HepG2 (cell line): ENCODE data around the gene DIAPH3. TPM values are rescaled to one million over a fixed set of nuclear protein-coding genes. Genes with fewer than 3 reads are reported as not detected.

ENCODE experiments used
- AHDC1 ChIP-seq: sonication (generic); formaldehyde crosslinking; IDR thresholded peaks from 2 replicates; pipeline ENCODE4 v1.5.1; 2020; ENCODE audit warnings: mild to moderate bottlenecking, missing genetic modification reagents, borderline replicate concordance
- EZH2 ChIP-seq: conservative IDR thresholded peaks from 2 replicates; pipeline ENCODE4 v1.6.1; 2012; ENCODE audit warnings: mild to moderate bottlenecking, low read depth, low read length, moderate library complexity
- HNF1B ChIP-seq: sonication (generic); formaldehyde crosslinking; IDR thresholded peaks from 2 replicates; pipeline ENCODE4 v1.5.1; 2020; ENCODE audit warnings: mild to moderate bottlenecking, moderate library complexity, missing genetic modification reagents
- TFAP4 ChIP-seq: sonication (generic); IDR thresholded peaks from 2 replicates; pipeline ENCODE4 v1.6.1; 2016; ENCODE audit warnings: low read depth, borderline replicate concordance
- ZNF292 ChIP-seq: sonication (generic); formaldehyde crosslinking; IDR thresholded peaks from 2 replicates; pipeline ENCODE4 v1.8.1; 2022; ENCODE audit warnings: mild to moderate bottlenecking, low read depth, missing genetic modification reagents, borderline replicate concordance
- ZNF30 ChIP-seq: sonication (generic); formaldehyde crosslinking; IDR thresholded peaks from 2 replicates; pipeline ENCODE4 v1.5.0; 2020; ENCODE audit warnings: mild to moderate bottlenecking, missing genetic modification reagents
- ZNF883 ChIP-seq: sonication (generic); formaldehyde crosslinking; IDR thresholded peaks from 2 replicates; pipeline ENCODE4 v1.5.1; 2020; ENCODE audit warnings: mild to moderate bottlenecking, missing genetic modification reagents; ENCODE audit errors: not compliant biosample characterization
- polyA plus RNA-seq, 8 experiments: library from polyadenylated mRNA; depleted of rRNA in 3 of 8; stranded (reverse) in 7 of 8; unstranded in 1 of 8; fragments of >200 nt; fragmentation: Illumina TruSeq in 4 of 8; extraction: Trizol in 4 of 8; gene quantifications; 2 replicates each; pipeline versions ENCODE4 v1.2.1 to v1.2.3, GENCODE V29; 2011 to 2016; ENCODE audit warnings: low read depth in 4 of 8, missing spikeins in 1 of 8, mixed read lengths in 1 of 8; ENCODE audit not compliant: insufficient read depth in 1 of 8
- total RNA-seq, 5 experiments: library from RNA; depleted of rRNA; stranded (reverse); fragments of >200 nt; fragmentation: Illumina TruSeq; extraction: Trizol; gene quantifications; 2 replicates each; pipeline ENCODE4 v1.2.3, GENCODE V29; 2016; ENCODE audit warnings: low read depth in 1 of 5
- TF ChIP-seq, protein P1 (sequence below): sonication (generic); formaldehyde crosslinking; IDR thresholded peaks from 2 replicates; pipeline ENCODE4 v1.5.1; 2020; ENCODE audit warnings: mild to moderate bottlenecking, missing genetic modification reagents
- TF ChIP-seq, protein P2 (sequence below): sonication (generic); formaldehyde crosslinking; IDR thresholded peaks from 2 replicates; pipeline ENCODE4 v1.5.0; 2020; ENCODE audit warnings: missing genetic modification reagents
- TF ChIP-seq, protein P3 (sequence below): sonication (generic); formaldehyde crosslinking; IDR thresholded peaks from 2 replicates; pipeline ENCODE4 v1.5.0; 2020; ENCODE audit warnings: missing genetic modification reagents, mild to moderate bottlenecking, borderline replicate concordance
- TF ChIP-seq, protein P4 (sequence below): sonication (generic); formaldehyde crosslinking; IDR thresholded peaks from 2 replicates; pipeline ENCODE4 v1.8.0; 2022; ENCODE audit warnings: mild to moderate bottlenecking, missing genetic modification reagents; ENCODE audit not compliant: insufficient replicate concordance

Gene DIAPH3
- total and polyA plus RNA-seq, 2 of the 13 experiments (the other 11 are each of a cell fraction or from before 2014, with no cell fraction given) = 4.0 to 9.3 TPM

DNA sequence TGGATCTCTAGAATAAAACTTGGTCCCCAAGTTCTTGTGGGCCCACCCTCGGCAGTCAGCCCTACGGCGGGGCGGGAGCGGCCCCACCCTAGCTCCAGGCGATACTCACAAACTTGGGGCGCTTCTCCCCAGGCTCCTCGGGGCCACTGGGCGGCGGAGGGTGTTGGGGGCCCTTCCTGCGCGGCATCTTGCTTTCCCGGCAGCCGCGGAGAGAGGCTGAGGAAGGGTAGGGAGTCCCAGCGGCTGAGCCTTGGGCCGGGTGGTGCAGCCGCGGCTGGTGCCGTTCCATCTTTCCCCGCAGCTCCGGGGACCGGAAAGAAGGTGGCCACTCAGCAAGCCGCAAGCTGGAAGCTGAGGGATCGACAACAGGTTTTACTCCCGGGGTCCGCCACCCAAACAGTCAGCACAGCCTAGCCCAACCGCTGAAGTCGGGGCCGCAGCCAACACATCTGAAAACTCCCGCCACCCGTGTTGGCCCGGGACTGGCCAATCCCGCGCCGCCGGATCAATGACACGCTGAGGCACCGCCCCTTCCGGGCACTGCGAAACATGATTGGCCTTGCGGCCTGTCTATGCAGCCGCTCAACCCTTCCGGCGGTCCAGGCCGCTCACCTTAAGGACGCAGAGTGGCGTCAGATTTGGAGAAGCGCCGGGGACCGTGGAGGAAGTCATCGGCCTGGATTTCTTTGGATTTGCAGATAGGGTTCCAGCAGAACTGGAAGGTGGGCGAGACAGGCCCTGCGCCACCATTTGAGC lies at the start of gene DIAPH3 (continued):
- TF ChIP-seq, protein P1, sequence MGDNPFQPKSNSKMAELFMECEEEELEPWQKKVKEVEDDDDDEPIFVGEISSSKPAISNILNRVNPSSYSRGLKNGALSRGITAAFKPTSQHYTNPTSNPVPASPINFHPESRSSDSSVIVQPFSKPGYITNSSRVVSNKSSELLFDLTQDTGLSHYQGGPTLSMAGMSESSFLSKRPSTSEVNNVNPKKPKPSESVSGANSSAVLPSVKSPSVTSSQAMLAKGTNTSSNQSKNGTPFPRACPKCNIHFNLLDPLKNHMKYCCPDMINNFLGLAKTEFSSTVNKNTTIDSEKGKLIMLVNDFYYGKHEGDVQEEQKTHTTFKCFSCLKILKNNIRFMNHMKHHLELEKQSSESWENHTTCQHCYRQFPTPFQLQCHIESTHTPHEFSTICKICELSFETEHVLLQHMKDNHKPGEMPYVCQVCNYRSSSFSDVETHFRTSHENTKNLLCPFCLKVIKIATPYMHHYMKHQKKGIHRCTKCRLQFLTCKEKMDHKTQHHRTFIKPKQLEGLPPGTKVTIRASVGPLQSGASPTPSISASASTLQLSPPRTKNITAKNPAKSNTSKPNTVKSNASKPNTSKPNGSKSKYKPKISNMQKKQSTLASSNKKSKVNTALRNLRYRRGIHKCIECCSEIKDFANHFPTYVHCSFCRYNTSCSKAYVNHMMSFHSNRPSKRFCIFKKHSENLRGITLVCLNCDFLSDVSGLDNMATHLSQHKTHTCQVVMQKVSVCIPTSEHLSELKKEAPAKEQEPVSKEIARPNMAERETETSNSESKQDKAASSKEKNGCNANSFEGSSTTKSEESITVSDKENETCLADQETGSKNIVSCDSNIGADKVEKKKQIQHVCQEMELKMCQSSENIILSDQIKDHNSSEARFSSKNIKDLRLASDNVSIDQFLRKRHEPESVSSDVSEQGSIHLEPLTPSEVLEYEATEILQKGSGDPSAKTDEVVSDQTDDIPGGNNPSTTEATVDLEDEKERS = no peak
- TF ChIP-seq TFAP4 (no peak; the same call in 1 of the 2 replicates), HNF1B (peak; percentile 61; the same call in 1 of the 2 replicates), EZH2 (no peak), ZNF292 (CRISPR knock-in tag) (no peak), ZNF30 (no peak), ZNF883 (peak; percentile 33), AHDC1 (CRISPR knock-in tag) (no peak; the same call in 1 of the 2 replicates)
- TF ChIP-seq, protein P2, sequence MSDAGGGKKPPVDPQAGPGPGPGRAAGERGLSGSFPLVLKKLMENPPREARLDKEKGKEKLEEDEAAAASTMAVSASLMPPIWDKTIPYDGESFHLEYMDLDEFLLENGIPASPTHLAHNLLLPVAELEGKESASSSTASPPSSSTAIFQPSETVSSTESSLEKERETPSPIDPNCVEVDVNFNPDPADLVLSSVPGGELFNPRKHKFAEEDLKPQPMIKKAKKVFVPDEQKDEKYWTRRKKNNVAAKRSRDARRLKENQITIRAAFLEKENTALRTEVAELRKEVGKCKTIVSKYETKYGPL (CRISPR knock-in tag) = no peak; the same call in 1 of the 2 replicates
- TF ChIP-seq, protein P3, sequence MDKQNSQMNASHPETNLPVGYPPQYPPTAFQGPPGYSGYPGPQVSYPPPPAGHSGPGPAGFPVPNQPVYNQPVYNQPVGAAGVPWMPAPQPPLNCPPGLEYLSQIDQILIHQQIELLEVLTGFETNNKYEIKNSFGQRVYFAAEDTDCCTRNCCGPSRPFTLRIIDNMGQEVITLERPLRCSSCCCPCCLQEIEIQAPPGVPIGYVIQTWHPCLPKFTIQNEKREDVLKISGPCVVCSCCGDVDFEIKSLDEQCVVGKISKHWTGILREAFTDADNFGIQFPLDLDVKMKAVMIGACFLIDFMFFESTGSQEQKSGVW (CRISPR knock-in tag) = no peak
- TF ChIP-seq, protein P4, sequence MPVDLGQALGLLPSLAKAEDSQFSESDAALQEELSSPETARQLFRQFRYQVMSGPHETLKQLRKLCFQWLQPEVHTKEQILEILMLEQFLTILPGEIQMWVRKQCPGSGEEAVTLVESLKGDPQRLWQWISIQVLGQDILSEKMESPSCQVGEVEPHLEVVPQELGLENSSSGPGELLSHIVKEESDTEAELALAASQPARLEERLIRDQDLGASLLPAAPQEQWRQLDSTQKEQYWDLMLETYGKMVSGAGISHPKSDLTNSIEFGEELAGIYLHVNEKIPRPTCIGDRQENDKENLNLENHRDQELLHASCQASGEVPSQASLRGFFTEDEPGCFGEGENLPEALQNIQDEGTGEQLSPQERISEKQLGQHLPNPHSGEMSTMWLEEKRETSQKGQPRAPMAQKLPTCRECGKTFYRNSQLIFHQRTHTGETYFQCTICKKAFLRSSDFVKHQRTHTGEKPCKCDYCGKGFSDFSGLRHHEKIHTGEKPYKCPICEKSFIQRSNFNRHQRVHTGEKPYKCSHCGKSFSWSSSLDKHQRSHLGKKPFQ (CRISPR knock-in tag) = no peak
